ENCODE measurements around the gene FAM83D. TPM values are rescaled to one million over a fixed set of nuclear protein-coding genes. Genes with fewer than 3 reads are reported as not detected.
A peak's percentile ranks its signal among the peaks of the same experiment; 100 is the strongest.

FAM83D gene
- total RNA-seq, 2 experiments from 2014 or later: 24.9 to 25.6 TPM

DNA sequence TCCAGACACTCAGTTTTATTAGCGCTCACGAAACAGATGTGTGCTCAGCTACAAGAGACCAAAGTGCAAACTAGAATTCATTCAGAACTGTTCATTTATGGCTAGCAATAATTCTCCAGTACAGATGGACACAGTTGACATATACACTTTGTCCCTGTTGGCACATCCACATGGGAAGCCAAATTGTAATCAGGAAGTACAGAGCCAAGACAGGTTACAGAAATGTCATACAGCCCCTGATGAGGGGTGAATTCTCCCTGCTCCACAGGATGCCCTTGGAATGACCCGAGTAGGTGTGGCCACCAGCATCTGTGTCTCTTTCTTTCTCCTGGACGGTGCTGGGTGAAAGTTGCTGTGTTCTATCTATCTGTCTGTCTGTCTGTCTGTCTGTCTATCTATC, 43.5 kb downstream of the FAM83D start:
- CTCF ChIA-PET: interaction anchor here (0.6 to 1.5 kb wide), 2 partner anchors 9 to 573 kb away, joined by 3 read pairs; no protein-coding TSS in a partner anchor
- ATAC-seq: no peak
- peaks cover 18% of the 10 kb centered on the region for H3K36me3 Mint-ChIP-seq (ENCODE audit: low read depth)
- peaks cover 6% of the 10 kb centered on the region for H3K4me1 Mint-ChIP-seq (ENCODE audit: low read depth)
- no peaks in the 10 kb centered on the region for H3K9me3 Mint-ChIP-seq (ENCODE audit: insufficient read depth)
- no peak overlapping the region for H3K27ac Mint-ChIP-seq
- H3K27me3 Mint-ChIP-seq (ENCODE audit: low read depth): no peaks in the 10 kb centered on the region
- no peak for DNase-seq
- POLR2A ChIA-PET: no interaction called here
- H3K4me3 Mint-ChIP-seq: no peak overlapping the region

DNA sequence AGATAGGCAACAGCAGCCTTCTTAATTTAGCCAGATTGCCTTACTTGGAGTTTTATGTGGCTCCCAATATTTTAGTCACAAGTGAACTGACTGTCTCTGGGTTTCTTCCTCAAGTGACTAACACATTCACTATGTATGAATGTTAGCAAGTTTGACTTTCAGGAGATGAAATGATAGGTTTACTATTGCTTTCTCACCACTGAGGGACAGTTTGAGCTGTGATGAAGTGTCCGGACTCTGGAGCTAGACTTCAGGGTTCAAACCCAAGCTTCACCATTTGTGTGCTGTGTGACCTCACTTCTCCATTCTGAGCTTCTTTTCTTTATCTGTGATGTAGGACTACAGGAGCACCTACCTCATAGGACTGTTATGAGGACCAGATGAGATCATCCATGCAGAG, 44.1 kb downstream of the FAM83D start:
- POLR2A ChIA-PET: no interaction called here
- Mint-ChIP-seq H3K27ac (no peak overlapping the region), H3K4me1 (ENCODE audit: low read depth) (peaks cover 4% of the 10 kb centered on the region), H3K27me3 (ENCODE audit: low read depth) (no peaks in the 10 kb centered on the region), H3K9me3 (ENCODE audit: insufficient read depth) (no peaks in the 10 kb centered on the region), H3K4me3 (no peak overlapping the region), H3K36me3 (ENCODE audit: low read depth) (peaks cover 15% of the 10 kb centered on the region)
- ATAC-seq: no peak
- DNase-seq: no peak
- CTCF ChIA-PET: interaction anchor here (1.5 kb wide), 1 partner anchor 9 kb away, joined by 3 read pairs; no protein-coding TSS in a partner anchor

DNA sequence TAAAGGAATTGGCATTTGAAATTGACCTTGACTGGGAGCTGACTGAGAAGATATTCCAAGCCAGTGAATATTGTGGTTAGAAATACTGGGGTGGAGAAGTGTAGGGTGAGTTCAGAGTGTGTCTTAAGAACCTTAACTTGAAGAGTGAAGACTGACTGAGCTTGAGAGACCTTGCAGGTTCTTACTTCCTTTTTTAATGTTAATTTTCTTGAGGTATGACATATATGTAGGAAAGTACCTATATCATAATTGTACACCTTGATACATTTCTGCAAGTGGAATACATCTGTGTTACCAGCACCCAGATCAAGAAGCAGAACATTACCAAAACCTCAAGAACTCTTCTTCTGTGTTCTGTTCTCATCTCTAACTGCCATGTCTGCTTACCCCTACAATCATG, 46.9 kb downstream of the FAM83D start:
- CTCF ChIA-PET: interaction anchor here (1.1 to 2.5 kb wide), 2 partner anchors 11 to 75 kb away, joined by 3 to 6 read pairs; partner anchors contain the start of gene DHX35
- Mint-ChIP-seq H3K4me1 (ENCODE audit: low read depth) (peaks cover 4% of the 10 kb centered on the region), H3K36me3 (ENCODE audit: low read depth) (peaks cover 15% of the 10 kb centered on the region), H3K4me3 (no peak overlapping the region), H3K27me3 (ENCODE audit: low read depth) (no peaks in the 10 kb centered on the region), H3K9me3 (ENCODE audit: insufficient read depth) (no peaks in the 10 kb centered on the region), H3K27ac (no peak overlapping the region)
- ATAC-seq: no peak
- DNase-seq: no peak
- POLR2A ChIA-PET: interaction anchor here (1.1 kb wide), 1 partner anchor 11 kb away, joined by 3 read pairs; the partner anchor contains the start of gene DHX35

DNA sequence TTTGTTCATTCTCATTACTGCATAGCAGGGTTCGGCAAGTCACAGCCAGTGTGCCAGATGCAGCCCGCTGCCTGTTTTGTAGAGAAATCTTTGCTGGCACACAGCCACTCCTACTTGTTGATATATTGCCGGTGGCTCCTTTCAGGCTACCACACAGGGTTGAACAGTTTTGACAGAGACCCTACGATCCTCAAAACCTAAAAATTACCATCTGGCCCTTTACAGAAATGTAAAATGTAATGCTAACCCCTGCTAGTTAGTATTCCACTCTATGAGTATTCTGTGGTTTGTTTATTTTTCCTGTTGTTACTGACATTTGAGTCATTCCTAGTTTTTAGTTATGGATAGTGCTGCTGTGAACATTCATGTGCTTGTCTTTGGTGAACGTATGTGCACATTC, 47.4 kb downstream of the FAM83D start:
- POLR2A ChIA-PET: no interaction called here
- H3K27ac Mint-ChIP-seq: no peak overlapping the region
- no peak for ATAC-seq

DNA sequence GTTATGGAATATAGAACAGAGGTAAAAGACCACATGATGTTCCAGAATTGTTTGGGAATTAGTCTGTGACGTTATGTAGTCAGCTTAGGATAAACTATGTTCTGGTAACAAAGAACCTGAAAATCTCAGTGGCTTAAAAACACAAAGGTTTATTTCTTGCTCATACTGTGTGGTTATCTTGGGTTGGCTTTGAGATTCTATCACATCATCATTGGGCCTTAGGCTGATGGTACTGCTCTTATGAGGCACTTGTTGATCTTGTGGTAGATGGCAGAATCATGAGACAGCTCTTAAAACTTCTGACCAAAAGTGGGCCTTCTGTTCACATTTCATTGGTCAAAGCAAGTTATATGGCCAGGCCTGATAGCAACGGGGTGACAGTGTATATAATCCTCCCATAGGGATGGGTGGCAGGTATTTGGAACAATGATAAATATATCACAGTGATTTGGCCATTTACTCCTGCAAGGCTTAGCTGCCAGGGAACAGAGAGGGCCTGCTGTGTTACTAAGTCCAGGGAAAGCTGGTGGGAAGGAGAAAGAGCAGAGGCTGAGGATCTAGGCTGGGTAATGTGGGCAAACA, 49.4 kb downstream of the FAM83D start:
- no peaks in the 10 kb centered on the region for H3K27me3 Mint-ChIP-seq (ENCODE audit: low read depth)
- DNase-seq (no peak), ATAC-seq (no peak)
- H3K9me3 Mint-ChIP-seq (ENCODE audit: insufficient read depth): no peaks in the 10 kb centered on the region
- no peak overlapping the region for H3K4me3 Mint-ChIP-seq
- ChIA-PET POLR2A (interaction anchor here (0.6 kb wide), 1 partner anchor 15 kb away, joined by 4 read pairs; no protein-coding TSS in a partner anchor), CTCF (interaction anchor here (0.9 to 1.4 kb wide), 2 partner anchors 13 to 73 kb away, joined by 3 to 5 read pairs; partner anchors contain the start of gene DHX35)
- H3K36me3 Mint-ChIP-seq (ENCODE audit: low read depth): peaks cover 10% of the 10 kb centered on the region
- H3K4me1 Mint-ChIP-seq (ENCODE audit: low read depth): peaks cover 4% of the 10 kb centered on the region
- H3K27ac Mint-ChIP-seq: no peak overlapping the region

More for the DNA sequence above, 47.4 kb downstream of the FAM83D start:
- H3K4me3 Mint-ChIP-seq: no peak overlapping the region
- H3K9me3 Mint-ChIP-seq (ENCODE audit: insufficient read depth): no peaks in the 10 kb centered on the region
- DNase-seq: no peak
- no peaks in the 10 kb centered on the region for H3K27me3 Mint-ChIP-seq (ENCODE audit: low read depth)
- H3K36me3 Mint-ChIP-seq (ENCODE audit: low read depth): peaks cover 15% of the 10 kb centered on the region
- CTCF ChIA-PET: interaction anchor here (2.5 kb wide), 1 partner anchor 11 kb away, joined by 6 read pairs; the partner anchor contains the start of gene DHX35
- H3K4me1 Mint-ChIP-seq (ENCODE audit: low read depth): peaks cover 4% of the 10 kb centered on the region

DNA sequence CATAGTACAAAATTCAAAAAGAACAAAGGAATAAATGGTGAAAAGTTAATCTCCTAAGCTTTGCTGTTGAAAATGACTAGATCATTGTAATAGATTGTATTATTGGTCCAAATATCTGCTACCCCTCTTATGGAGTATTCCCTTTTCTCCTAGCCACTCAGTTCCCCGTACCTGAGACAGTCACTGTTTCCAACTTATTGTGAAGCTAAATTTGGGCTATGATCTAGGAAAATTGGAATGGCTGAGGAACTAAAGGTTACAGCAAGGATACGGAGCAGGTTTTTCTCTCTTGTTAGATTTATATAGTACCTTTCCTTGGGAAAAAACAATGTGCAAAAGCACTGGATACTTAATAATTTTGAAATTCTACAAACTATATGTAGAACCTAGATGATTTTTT, 53.2 kb downstream of the FAM83D start:
- Mint-ChIP-seq H3K4me3 (no peak overlapping the region), H3K9me3 (ENCODE audit: insufficient read depth) (no peaks in the 10 kb centered on the region), H3K36me3 (ENCODE audit: low read depth) (peaks cover 14% of the 10 kb centered on the region), H3K27ac (no peak overlapping the region), H3K27me3 (ENCODE audit: low read depth) (no peaks in the 10 kb centered on the region), H3K4me1 (ENCODE audit: low read depth) (peaks cover 7% of the 10 kb centered on the region)
- ChIA-PET POLR2A (no interaction called here), CTCF (interaction anchor here (0.7 to 1.5 kb wide), 5 partner anchors 9 to 70 kb away, joined by 3 to 5 read pairs (median 4); partner anchors contain the start of gene DHX35)
- no peak for DNase-seq
- ATAC-seq: no peak

DNA sequence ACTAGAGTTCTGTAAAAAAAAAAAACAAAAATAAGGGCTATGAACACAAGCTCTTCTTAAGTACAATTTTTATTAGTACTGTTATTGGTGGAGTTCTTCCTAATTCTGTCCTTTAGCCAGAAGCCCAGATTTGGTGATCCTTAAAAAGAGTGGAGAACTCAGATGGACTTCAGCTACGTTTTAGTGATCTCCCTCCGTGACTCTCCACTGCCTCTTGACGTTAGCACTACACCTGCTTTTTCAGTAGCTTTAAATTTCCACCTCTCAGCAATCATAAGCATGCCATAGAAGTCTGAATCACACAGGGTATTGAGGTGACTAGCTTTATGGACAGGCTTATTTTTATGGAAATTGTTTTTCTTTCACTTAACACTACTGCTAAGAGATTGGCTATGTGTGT, 53.6 kb downstream of the FAM83D start:
- no peaks in the 10 kb centered on the region for H3K27me3 Mint-ChIP-seq (ENCODE audit: low read depth)
- ChIA-PET POLR2A (interaction anchor here (0.6 kb wide), 1 partner anchor 8 kb away, joined by 3 read pairs; no protein-coding TSS in a partner anchor), CTCF (interaction anchor here (0.7 to 1.5 kb wide), 5 partner anchors 8 to 69 kb away, joined by 3 to 5 read pairs (median 4); partner anchors contain the start of gene DHX35)
- H3K27ac Mint-ChIP-seq: no peak overlapping the region
- peaks cover 7% of the 10 kb centered on the region for H3K4me1 Mint-ChIP-seq (ENCODE audit: low read depth)
- no peak overlapping the region for H3K4me3 Mint-ChIP-seq
- DNase-seq (no peak), ATAC-seq (no peak)
- H3K9me3 Mint-ChIP-seq (ENCODE audit: insufficient read depth): no peaks in the 10 kb centered on the region
- H3K36me3 Mint-ChIP-seq (ENCODE audit: low read depth): peaks cover 11% of the 10 kb centered on the region

DNA sequence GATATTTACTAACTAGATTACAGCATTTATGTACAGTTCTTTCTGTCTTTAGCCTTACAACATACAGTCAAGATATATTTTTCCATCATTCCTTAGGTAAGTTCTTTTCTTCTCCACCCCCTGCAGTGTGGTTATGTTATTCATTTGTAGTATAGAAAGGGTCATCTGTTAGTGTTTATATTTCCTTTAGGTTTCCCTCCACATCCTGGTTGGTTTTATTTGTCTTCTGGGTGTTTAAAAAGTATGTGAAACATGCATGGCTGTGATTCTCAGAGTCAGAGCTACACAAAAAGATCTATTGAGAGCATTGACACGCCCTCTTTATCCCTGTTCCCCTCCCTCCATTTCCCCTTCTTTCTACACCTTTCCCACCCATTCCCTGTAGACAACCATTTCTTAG, 56.1 kb downstream of the FAM83D start:
- ChIA-PET POLR2A (interaction anchor here (0.6 kb wide), 1 partner anchor 616 kb away, joined by 3 read pairs; no protein-coding TSS in a partner anchor), CTCF (interaction anchor here (0.5 to 0.9 kb wide), 2 partner anchors 11 to 100 kb away, joined by 3 read pairs; no protein-coding TSS in a partner anchor)
- Mint-ChIP-seq H3K36me3 (ENCODE audit: low read depth) (peaks cover 11% of the 10 kb centered on the region), H3K4me1 (ENCODE audit: low read depth) (peaks cover 15% of the 10 kb centered on the region), H3K27me3 (ENCODE audit: low read depth) (no peaks in the 10 kb centered on the region), H3K27ac (peak overlapping the region; percentile 1), H3K9me3 (ENCODE audit: insufficient read depth) (no peaks in the 10 kb centered on the region), H3K4me3 (no peak overlapping the region)
- DNase-seq (no peak), ATAC-seq (no peak)

DNA sequence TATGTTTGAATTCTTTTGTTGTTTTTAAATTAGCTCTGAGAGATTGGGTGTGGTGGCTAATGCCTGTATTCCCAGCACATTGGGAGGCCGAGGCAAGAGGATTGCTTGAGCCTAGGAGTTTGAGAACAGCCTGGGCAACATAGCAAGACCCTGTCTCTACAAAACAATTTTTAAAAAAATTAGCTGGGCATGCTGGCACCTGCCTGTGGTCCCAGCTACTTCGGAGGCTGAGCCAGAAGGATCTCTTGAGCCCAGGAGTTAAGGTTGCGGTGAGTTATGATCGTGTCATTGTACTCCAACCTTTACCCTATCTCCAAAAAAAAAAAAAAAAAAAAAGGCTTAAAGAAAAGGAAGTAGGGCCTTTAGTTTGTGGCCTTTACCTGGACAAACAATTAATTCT, 58.8 kb downstream of the FAM83D start:
- DNase-seq (no peak), ATAC-seq (no peak)
- peaks cover 23% of the 10 kb centered on the region for H3K4me1 Mint-ChIP-seq (ENCODE audit: low read depth)
- H3K9me3 Mint-ChIP-seq (ENCODE audit: insufficient read depth): no peaks in the 10 kb centered on the region
- H3K36me3 Mint-ChIP-seq (ENCODE audit: low read depth): peaks cover 24% of the 10 kb centered on the region
- CTCF ChIA-PET: interaction anchor here (1.3 to 4.9 kb wide), 5 partner anchors 13 to 64 kb away, joined by 3 to 22 read pairs (median 5); partner anchors contain the start of gene DHX35
- H3K27ac Mint-ChIP-seq: no peak overlapping the region
- POLR2A ChIA-PET: interaction anchor here (1.5 kb wide), 1 partner anchor 23 kb away, joined by 4 read pairs; the partner anchor contains the start of gene DHX35
- H3K27me3 Mint-ChIP-seq (ENCODE audit: low read depth): no peaks in the 10 kb centered on the region
- H3K4me3 Mint-ChIP-seq: no peak overlapping the region

DNA sequence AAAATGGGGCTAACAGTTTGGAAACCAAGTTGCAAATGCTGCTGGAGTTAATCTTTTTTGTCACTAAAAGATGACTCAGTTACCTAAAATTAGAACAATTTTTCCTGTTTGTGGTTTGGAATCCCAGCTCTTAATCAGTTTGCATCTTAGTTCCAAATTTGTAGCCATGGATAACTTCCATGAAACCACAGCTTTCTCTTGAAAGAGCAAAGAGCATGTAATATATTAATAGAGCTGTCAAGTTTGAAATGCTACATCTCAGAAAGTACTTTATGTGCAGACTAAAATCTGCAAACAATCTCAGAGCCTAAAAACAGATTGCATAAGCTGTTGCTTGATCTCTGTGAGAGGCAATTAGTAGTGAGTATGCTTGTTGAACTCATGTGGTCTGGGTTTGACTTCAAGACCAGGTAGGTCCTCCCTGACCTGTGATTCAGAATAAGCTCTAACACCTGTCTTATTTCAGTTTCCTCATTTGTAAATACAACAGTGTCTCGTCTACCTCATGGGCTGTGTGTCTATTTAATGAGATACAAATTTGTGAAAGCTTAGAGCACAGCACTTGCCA, 59.5 kb downstream of the FAM83D start:
- peaks cover 25% of the 10 kb centered on the region for H3K36me3 Mint-ChIP-seq (ENCODE audit: low read depth)
- CTCF ChIA-PET: interaction anchor here (0.7 to 4.9 kb wide), 6 partner anchors 9 to 1065 kb away, joined by 3 to 22 read pairs (median 4); partner anchors contain the start of gene DHX35
- DNase-seq (no peak), ATAC-seq (no peak)
- H3K27me3 Mint-ChIP-seq (ENCODE audit: low read depth): no peaks in the 10 kb centered on the region
- H3K4me3 Mint-ChIP-seq: no peak overlapping the region
- H3K27ac Mint-ChIP-seq: no peak overlapping the region
- H3K9me3 Mint-ChIP-seq (ENCODE audit: insufficient read depth): no peaks in the 10 kb centered on the region
- H3K4me1 Mint-ChIP-seq (ENCODE audit: low read depth): peaks cover 23% of the 10 kb centered on the region
- POLR2A ChIA-PET: interaction anchor here (1.5 to 1.9 kb wide), 2 partner anchors 23 to 24 kb away, joined by 4 to 5 read pairs; partner anchors contain the start of gene DHX35

DNA sequence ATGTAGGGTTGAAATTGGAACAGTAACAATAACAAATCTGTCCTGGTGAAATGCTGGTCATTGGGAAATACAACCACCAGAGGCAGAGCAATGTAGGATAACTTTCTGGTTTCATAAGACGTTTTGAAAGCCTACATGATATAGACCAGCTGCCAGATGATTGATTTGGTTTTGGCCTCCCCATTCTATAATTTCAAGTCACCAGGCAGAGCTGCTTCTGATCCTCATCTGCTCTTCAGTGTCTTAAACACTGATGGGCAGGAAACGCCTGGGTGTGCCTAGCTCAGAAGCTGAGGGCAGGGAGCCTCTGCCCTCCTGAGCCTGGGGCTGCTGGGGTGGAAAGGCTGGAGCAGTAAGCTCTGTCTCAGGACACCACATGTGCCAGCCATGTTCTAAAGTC, 60.4 kb downstream of the FAM83D start:
- CTCF ChIA-PET: interaction anchor here (0.7 to 4.9 kb wide), 4 partner anchors 8 to 62 kb away, joined by 3 to 22 read pairs (median 3); no protein-coding TSS in a partner anchor
- H3K27ac Mint-ChIP-seq: no peak overlapping the region
- no peak for DNase-seq
- H3K9me3 Mint-ChIP-seq (ENCODE audit: insufficient read depth): no peaks in the 10 kb centered on the region
- peaks cover 23% of the 10 kb centered on the region for H3K4me1 Mint-ChIP-seq (ENCODE audit: low read depth)
- H3K36me3 Mint-ChIP-seq (ENCODE audit: low read depth): peaks cover 22% of the 10 kb centered on the region
- H3K27me3 Mint-ChIP-seq (ENCODE audit: low read depth): no peaks in the 10 kb centered on the region
- H3K4me3 Mint-ChIP-seq: no peak overlapping the region
- POLR2A ChIA-PET: interaction anchor here (1.9 kb wide), 1 partner anchor 25 kb away, joined by 5 read pairs; no protein-coding TSS in a partner anchor
- ATAC-seq: no peak
